Psoas muscle (tissue), 8 donors: ENCODE measurements around the gene MEIOB. TPM values are rescaled to one million over a fixed set of nuclear protein-coding genes. Genes with fewer than 3 reads are reported as not detected.

Source experiments
- ATAC-seq, 4 donors: fragments of 200-7000 bp; cut with Tn5 transposase; one replicate each; pipeline ENCODE4 v1.9.1; 2020; ENCODE audit warnings: moderate library complexity in 3 of 4, mild to moderate bottlenecking in 2 of 4
- DNase-seq, 2 donors: peaks; one replicate each; pipeline ENCODE4 v3.0.0-alpha.2; 2020
- H3K27ac ChIP-seq: fragments of 200-600 bp; one replicate; pipeline ENCODE4 v1.8.0; 2022
- H3K27me3 ChIP-seq, 3 donors: fragments of 200-600 bp in 1 of 3; one replicate each; pipeline versions ENCODE4 v1.6.1 to v1.8.0; 2013 to 2022; ENCODE audit warnings: low read length in 2 of 3, mild to moderate bottlenecking in 2 of 3, moderate library complexity in 1 of 3; ENCODE audit not compliant: insufficient read depth in 3 of 3
- H3K36me3 ChIP-seq, 2 donors: fragments of 200-600 bp in 1 of 2; one replicate each; pipeline versions ENCODE4 v1.6.1 to v1.8.0; 2013 to 2022; ENCODE audit warnings: low read depth in 1 of 2, mild to moderate bottlenecking in 1 of 2, moderate library complexity in 1 of 2; ENCODE audit not compliant: insufficient read depth in 1 of 2
- H3K4me1 ChIP-seq: fragments of 200-600 bp; one replicate; pipeline ENCODE4 v1.8.0; 2022
- H3K4me3 ChIP-seq: fragments of 200-600 bp; one replicate; pipeline ENCODE4 v1.8.0; 2022; ENCODE audit warnings: mild to moderate bottlenecking
- H3K9me3 ChIP-seq: fragments of 200-600 bp; one replicate; pipeline ENCODE4 v1.8.0; 2022
- WGBS, 3 donors: extraction: QIAGEN DNeasy Blood & Tissue Kit; methylation state at CpG; one replicate each; pipeline versions ENCODE4 v1.1.6 to v1.1.7; 2013; 5-methylcytosine and 5-hydroxymethylcytosine counted together
- intact Hi-C, 2 donors: fragments of 100-400 bp; cut with DNase I; formaldehyde crosslinking; loops; one replicate each; pipeline versions ENCODE4 v1.11.0 to v1.14.2; 2022
- polyA plus RNA-seq, 3 donors: library from polyadenylated mRNA; stranded (reverse); fragments of 200-250 nt; gene quantifications; one replicate each; pipeline ENCODE4 v1.2.3, GENCODE V29; 2013
- total RNA-seq, 4 donors: library from RNA; stranded (reverse); fragmentation: NEBNext Ultra II Directional in 2 of 4; extraction: Animal tissue kit (Norgen Biotek cat#: 25700) in 2 of 4; gene quantifications; one replicate each; pipeline versions ENCODE4 v1.2.1 to v1.2.4, GENCODE V29; 2021 to 2023
- TF ChIP-seq, protein P1 (sequence below): fragments of 200-600 bp; IDR thresholded peaks from one replicate; pipeline ENCODE4 v1.8.0; 2022; ENCODE audit warnings: antibody characterized with exemption
- donor health status: healthy with polysubstance abuse.
- donor health status: DM: no; HTN: no; CAD: no; lungs with moderate emphysema.
- donor health status: Bipolar disorder and iron deficiency.
- donor health status: healthy.
- donor health status: DM: yes; HTN: yes; CAD: no.
- donor health status: DM: no; HTN: no; CAD: no.
- donor health status: DM: no; HTN: no; CAD: no.
- donor health status: DM: yes; HTN: yes; CAD: no.

Gene MEIOB
- total and polyA plus RNA-seq, 7 donors, result not detected

DNA sequence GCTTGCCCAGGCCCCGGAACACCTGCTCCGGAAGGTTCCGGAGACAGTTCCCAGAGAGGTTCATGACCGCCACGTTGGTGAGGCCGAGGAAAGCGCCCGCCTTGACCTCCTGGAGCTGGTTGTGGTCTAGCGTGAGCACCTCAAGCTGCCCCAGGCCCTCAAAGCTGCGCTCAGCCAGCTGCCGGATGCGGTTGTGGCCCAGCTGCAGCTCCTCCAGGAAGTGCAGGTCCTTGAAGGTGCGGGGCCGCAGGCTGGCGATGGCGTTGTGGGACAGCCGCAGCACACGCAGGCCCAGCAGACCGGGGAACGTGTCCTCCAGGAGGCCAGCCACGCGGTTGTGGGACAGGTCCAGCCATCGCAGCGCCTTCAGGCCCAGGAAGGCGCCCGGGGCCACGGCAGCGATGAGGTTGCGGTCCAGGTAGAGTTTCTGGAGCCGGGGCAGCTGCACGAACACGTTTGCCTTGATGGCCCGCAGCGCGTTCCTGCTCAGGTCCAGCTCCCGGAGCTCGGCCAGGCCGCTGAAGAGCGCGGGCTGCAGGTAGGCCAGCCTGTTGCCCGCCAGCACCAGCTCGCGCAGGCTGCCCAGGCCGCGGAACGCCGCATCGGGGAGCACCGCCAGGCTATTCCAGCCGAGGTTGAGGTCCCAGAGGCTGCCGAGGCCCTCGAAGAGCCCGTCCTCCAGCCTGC, 80.6 kb downstream of the MEIOB start:
- ATAC-seq (no peak), DNase-seq (no peak)
- no peaks in the 10 kb centered on the region for H3K4me1 ChIP-seq
- intact Hi-C loops, result no loop called here
- peaks cover 0 to 51% of the 10 kb centered on the region in 2 donors for H3K36me3 ChIP-seq
- TF ChIP-seq, protein P1, sequence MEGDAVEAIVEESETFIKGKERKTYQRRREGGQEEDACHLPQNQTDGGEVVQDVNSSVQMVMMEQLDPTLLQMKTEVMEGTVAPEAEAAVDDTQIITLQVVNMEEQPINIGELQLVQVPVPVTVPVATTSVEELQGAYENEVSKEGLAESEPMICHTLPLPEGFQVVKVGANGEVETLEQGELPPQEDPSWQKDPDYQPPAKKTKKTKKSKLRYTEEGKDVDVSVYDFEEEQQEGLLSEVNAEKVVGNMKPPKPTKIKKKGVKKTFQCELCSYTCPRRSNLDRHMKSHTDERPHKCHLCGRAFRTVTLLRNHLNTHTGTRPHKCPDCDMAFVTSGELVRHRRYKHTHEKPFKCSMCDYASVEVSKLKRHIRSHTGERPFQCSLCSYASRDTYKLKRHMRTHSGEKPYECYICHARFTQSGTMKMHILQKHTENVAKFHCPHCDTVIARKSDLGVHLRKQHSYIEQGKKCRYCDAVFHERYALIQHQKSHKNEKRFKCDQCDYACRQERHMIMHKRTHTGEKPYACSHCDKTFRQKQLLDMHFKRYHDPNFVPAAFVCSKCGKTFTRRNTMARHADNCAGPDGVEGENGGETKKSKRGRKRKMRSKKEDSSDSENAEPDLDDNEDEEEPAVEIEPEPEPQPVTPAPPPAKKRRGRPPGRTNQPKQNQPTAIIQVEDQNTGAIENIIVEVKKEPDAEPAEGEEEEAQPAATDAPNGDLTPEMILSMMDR, result no peak
- H3K27me3 ChIP-seq, result no peaks in the 10 kb centered on the region
- no peak overlapping the region for H3K4me3 ChIP-seq
- 92 to 94% (median 94%) methylated on average over 50 to 53 of the region's 53 CpGs for WGBS, 3 donors
- H3K27ac ChIP-seq, result no peak overlapping the region
- H3K9me3 ChIP-seq, result no peaks in the 10 kb centered on the region

DNA sequence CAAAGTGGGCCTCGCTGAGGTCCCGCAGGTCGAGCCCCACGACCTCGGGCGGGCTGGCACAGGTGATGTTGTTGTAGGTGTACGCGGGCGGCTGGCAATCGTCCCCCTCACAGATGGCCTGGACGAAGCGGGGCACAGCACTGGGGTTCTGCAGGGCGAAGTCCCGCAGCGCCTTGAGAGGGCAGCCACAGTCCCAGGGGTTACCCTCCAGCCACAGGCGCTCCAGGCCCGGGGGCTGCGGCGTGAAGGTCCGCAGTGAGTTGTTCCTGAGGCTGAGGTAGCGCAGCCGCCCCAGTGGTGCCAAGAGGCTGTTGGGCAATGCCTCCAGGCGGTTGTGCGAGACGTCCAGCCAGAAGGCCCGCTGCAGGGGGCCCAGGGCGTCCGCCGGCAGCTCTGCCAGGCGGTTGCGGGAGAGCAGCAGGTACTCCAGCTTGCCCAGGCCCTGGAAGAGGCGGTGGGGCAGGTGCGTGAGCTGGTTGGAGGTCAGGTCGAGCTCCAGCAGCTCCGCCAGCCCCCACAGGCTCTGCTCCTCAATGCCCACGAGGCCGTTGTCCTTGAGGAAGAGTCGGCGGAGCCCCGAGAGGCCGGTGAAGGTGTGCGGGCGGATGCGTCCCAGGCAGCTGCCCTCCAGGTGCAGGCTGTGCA, 81.2 kb downstream of the MEIOB start:
- no peaks in the 10 kb centered on the region for H3K9me3 ChIP-seq
- intact Hi-C loops, result no loop called here
- H3K36me3 ChIP-seq, result peaks cover 0 to 57% of the 10 kb centered on the region in 2 donors
- H3K27ac ChIP-seq, result no peak overlapping the region
- TF ChIP-seq, protein P1, result no peak
- DNase-seq (no peak), ATAC-seq (no peak)
- H3K27me3 ChIP-seq, result no peaks in the 10 kb centered on the region
- no peak overlapping the region for H3K4me3 ChIP-seq
- H3K4me1 ChIP-seq, result no peaks in the 10 kb centered on the region
- 91 to 94% (median 92%) methylated on average over 44 of the region's 44 CpGs for WGBS, 3 donors

DNA sequence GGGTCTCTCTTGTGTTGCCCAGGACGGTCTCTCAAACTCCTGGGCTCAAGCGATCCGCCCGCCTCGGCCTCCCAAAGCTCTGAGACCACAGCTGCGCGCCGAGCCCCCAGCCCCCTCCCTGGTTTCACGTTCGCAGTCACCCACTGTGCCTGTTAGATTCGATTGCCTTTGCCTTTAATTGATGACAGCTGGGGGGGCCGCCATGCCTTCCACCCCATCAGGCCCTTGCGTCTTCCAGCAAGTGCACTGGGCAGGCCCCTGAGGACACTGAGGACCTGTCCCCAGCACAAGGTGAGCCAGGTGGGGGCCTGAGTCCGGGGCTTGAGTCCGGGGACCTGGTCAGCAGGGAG, 81.7 kb downstream of the MEIOB start:
- ATAC-seq, result no peak
- Histone ChIP-seq H3K36me3 (peaks cover 0 to 57% of the 10 kb centered on the region in 2 donors), H3K4me3 (no peak overlapping the region), H3K9me3 (no peaks in the 10 kb centered on the region), H3K27me3 (no peaks in the 10 kb centered on the region), H3K4me1 (peaks cover 2% of the 10 kb centered on the region), H3K27ac (no peak overlapping the region)
- DNase-seq, result no peak
- TF ChIP-seq, protein P1, result no peak
- 90 to 93% (median 90%) methylated on average over 13 to 15 of the region's 15 CpGs for WGBS, 3 donors
- intact Hi-C loops, result no loop called here

DNA sequence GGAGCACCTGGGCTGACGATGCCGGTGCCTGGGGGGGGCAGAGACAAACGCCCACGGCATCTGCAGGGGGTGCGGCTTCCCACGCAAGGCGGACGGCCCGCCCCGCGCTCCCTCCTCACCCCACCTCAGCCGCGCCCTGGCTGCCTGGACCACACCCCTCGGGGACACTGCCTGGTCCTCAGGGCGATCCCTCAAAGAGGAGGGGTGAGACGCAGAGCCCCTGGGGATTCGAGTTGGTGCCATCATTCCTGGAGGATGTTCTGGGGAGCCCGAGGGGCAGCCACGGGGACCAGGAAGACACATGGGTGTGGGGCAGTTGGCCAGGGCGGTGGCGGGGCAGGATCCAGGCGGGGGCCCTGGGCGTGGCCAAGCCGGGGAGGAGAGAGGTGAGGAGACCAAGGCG, 82.3 kb downstream of the MEIOB start:
- ATAC-seq (no peak), DNase-seq (no peak)
- no peak overlapping the region for H3K27ac ChIP-seq
- 84 to 87% (median 86%) methylated on average over 23 to 25 of the region's 25 CpGs for WGBS, 3 donors
- H3K4me1 ChIP-seq, result peaks cover 4% of the 10 kb centered on the region
- peaks cover 0 to 57% of the 10 kb centered on the region in 2 donors for H3K36me3 ChIP-seq
- H3K4me3 ChIP-seq, result no peak overlapping the region
- intact Hi-C loops, result no loop called here
- TF ChIP-seq, protein P1, result no peak
- no peaks in the 10 kb centered on the region for H3K9me3 ChIP-seq
- H3K27me3 ChIP-seq, result no peaks in the 10 kb centered on the region
